ENCODE data around the gene ATXN1. TPM values are rescaled to one million over a fixed set of nuclear protein-coding genes. Genes with fewer than 3 reads are reported as not detected.

Gene ATXN1
- total RNA-seq, 3 donors from 2014 or later: 30.4 to 87.3 (median 50.1) TPM

- peaks cover 5% of the 10 kb centered on the region for H3K4me1 ChIP-seq (ENCODE audit: low read depth)
- no peak overlapping the region for H3K4me3 ChIP-seq
- H3K36me3 ChIP-seq (ENCODE audit: low read depth): no peaks in the 10 kb centered on the region
- no peaks in the 10 kb centered on the region for H3K9me3 ChIP-seq
- DNase-seq: no peak
- intact Hi-C loops (cut with DNase I, micrococcal nuclease): no loop called here
- no peak for ATAC-seq
- no peak for TF ChIP-seq CTCF (IDR thresholded peaks at IDR 0.05)
Measured at GRCh38 chr6:16720861-16721260, 40.4 kb downstream of the ATXN1 start.

GRCh38 chr6:16719488-16719887 lies 41.8 kb downstream of the ATXN1 start:
- Histone ChIP-seq H3K4me1 (ENCODE audit: low read depth) (peaks cover 5% of the 10 kb centered on the region), H3K4me3 (no peak overlapping the region), H3K9me3 (no peaks in the 10 kb centered on the region), H3K36me3 (ENCODE audit: low read depth) (no peaks in the 10 kb centered on the region)
- intact Hi-C loops (cut with DNase I, micrococcal nuclease): no loop called here
- DNase-seq (no peak), ATAC-seq (no peak)
- no peak for TF ChIP-seq CTCF (IDR thresholded peaks at IDR 0.05)

DNA sequence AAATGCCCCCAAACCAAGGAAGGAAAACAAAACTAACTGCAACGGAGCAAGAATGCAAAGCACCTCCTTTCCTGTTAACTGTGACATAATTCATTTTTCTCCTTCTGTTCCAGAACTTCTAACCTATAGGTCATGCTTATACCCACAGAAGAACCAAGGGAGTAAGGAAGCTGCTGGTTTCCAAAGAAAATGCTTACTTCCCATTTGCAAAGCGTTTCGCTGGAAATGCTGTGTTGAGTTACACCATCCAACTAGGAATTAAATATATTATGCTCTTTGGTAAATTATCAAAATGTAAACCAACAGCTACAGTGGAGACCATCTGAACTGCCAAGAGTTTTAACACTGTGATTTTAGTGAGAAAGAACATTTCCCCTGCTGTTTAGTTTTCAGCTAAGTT lies 42.9 kb downstream of the ATXN1 start:
- ATAC-seq (no peak), DNase-seq (no peak)
- no peaks in the 10 kb centered on the region for H3K9me3 ChIP-seq
- TF ChIP-seq CTCF (IDR thresholded peaks at IDR 0.05): no peak
- intact Hi-C loops (cut with DNase I, micrococcal nuclease): no loop called here
- H3K4me3 ChIP-seq: no peak overlapping the region
- H3K36me3 ChIP-seq (ENCODE audit: low read depth): no peaks in the 10 kb centered on the region
- H3K4me1 ChIP-seq (ENCODE audit: low read depth): peaks cover 5% of the 10 kb centered on the region

DNA sequence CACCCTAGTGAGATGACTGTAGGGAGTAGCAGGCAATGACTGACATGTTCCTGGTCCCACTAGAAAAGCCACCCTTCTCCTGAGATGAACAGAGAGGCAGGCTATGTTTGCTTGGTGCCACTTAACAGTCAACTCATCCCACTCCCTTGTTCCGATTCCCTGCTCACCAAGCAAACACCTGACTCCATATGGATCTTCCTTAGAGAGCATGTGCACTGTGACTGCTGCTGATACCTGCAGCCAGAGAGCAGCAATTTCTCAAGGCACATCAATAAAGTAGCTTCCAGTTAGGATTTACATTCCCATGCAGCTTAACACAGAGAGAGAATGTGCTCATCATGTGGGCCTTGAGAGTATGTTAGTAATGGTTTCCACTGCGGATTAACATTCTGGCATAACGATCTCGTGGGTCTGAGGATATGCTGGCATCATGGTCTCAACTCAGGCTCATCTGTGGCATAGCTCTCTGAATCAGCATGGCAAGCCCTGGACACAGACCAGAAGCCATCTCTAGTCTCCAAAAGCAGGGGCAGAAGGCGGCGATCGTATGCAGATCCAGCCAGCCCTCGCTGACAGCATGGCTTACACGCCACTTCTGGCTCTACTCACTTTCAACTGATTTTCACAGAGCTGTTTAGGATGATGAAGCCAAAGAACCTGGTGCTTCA lies 43.9 kb downstream of the ATXN1 start:
- intact Hi-C loops (cut with DNase I, micrococcal nuclease): no loop called here
- no peak for TF ChIP-seq CTCF (IDR thresholded peaks at IDR 0.05)
- no peaks in the 10 kb centered on the region for H3K9me3 ChIP-seq
- ATAC-seq: no peak
- peaks cover 10% of the 10 kb centered on the region for H3K4me1 ChIP-seq (ENCODE audit: low read depth)
- H3K36me3 ChIP-seq (ENCODE audit: low read depth): no peaks in the 10 kb centered on the region
- no peak overlapping the region for H3K4me3 ChIP-seq
- no peak for DNase-seq

DNA sequence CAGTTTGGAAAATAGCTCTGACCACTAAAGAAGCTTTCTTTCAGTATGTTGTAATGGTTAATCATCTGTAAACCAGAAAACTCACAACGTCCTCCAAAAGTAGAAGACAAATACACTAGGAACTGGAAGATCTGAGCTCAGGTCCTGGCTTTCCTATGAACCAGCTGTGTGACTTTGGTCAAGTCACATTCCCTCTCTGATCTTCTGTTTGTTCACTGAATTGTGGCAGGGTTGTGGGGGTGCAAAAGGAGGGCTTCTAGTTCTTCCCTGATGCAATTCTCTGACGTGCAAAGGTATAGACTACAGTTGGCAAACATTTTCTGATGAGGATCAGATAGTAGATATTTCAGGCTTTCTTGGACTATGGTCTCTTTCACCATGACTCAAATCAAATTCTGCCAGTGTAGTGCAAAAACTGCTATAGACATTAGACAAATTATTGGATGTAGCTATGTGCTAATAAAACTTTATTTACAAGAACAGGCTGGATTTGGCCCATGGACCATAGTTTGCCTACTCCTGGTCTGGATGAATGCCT lies 44.9 kb downstream of the ATXN1 start:
- Histone ChIP-seq H3K4me1 (ENCODE audit: low read depth) (peaks cover 10% of the 10 kb centered on the region), H3K9me3 (no peaks in the 10 kb centered on the region), H3K36me3 (ENCODE audit: low read depth) (no peaks in the 10 kb centered on the region), H3K4me3 (no peak overlapping the region)
- ATAC-seq (no peak), DNase-seq (no peak)
- TF ChIP-seq CTCF (IDR thresholded peaks at IDR 0.05): no peak
- intact Hi-C loops (cut with DNase I, micrococcal nuclease): no loop called here

All from mucosa of descending colon (tissue), 3 donors.